ENCODE measurements around the gene VEPH1. TPM values are rescaled to one million over a fixed set of nuclear protein-coding genes. Genes with fewer than 3 reads are reported as not detected.

Gene VEPH1
- polyA plus RNA-seq, 2 of the 4 experiments (the other 2 are of a cell fraction) = 0.04 to 0.16 TPM

DNA sequence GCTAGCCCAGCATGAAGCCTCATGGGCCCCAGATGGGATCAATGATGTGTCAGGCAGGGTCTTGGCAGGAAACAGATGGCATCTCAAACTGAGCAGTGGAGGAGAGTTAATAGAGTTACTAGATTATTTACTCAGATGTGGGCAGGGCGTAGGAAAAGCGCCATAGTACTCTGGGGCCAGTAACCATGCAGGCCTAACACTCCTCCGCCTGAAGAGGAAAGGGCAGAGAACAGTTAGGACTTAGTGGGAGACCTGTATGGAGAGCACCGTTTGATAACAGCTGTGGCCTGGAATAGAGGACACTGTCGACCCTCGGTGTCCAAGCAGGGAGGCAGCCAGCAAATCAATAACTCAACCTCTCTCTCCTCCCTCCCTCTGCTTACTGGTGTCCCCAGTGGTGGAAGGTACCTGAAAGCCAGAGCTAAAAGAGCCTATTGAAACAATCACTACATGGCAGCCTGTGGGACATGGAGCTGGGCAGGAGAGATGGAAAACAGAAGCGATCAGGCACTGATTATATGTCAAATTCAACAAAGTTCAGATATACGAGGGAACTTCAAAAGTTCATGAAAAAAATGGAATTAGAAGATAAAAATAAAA is 231.8 kb downstream of the VEPH1 start (continued):
- TF ChIP-seq ZSCAN20 (CRISPR knock-in tag; IDR thresholded peaks at IDR 0.05) = no peak

- no peak for ATAC-seq
- ChIA-PET POLR2A (no interaction called here), CTCF (no interaction called here)
- no peaks in the 10 kb centered on the region for H3K4me1 ChIP-seq
- no peak overlapping the region for H3K4me3 ChIP-seq
- TF ChIP-seq NR3C1 (IDR thresholded peaks at IDR 0.05) (no peak), HOXA7 (CRISPR knock-in tag; IDR thresholded peaks at IDR 0.05) (no peak), POLR2A (IDR thresholded peaks at IDR 0.05; ENCODE audit: low read length) (no peak), ZNF302 (CRISPR knock-in tag; IDR thresholded peaks at IDR 0.05) (no peak), TP53 (CRISPR knock-in tag; IDR thresholded peaks at IDR 0.05) (no peak), SREBF2 (IDR thresholded peaks at IDR 0.05) (no peak), CHD4 (IDR thresholded peaks at IDR 0.05; ENCODE audit: borderline replicate concordance) (no peak), SMC3 (IDR thresholded peaks at IDR 0.05) (no peak), RCOR1 (IDR thresholded peaks at IDR 0.05; ENCODE audit: low read depth, low read length) (no peak), HMGXB4 (CRISPR knock-in tag; IDR thresholded peaks at IDR 0.05; ENCODE audit: borderline replicate concordance) (no peak), MAZ (IDR thresholded peaks at IDR 0.05; ENCODE audit: borderline replicate concordance, low read depth, low read length) (no peak), EHMT2 (IDR thresholded peaks at IDR 0.05; ENCODE audit: low read depth) (no peak), NPAS2 (CRISPR knock-in tag; IDR thresholded peaks at IDR 0.05; ENCODE audit: borderline replicate concordance) (no peak), CBX2 (IDR thresholded peaks at IDR 0.05; ENCODE audit: borderline replicate concordance, low read depth) (no peak), GATA3 (IDR thresholded peaks at IDR 0.05; ENCODE audit: borderline replicate concordance) (no peak), EP300 (IDR thresholded peaks at IDR 0.05) (no peak)
- no peak for DNase-seq (ENCODE audit: low read depth in 1 of 2, low spot score in 1 of 2)
- no peak for FAIRE-seq
- 55% methylated on average over 2 of the region's 2 CpGs for WGBS (ENCODE audit: missing lambda C conversion rate)
- no peaks in the 10 kb centered on the region for H3K9me3 ChIP-seq
- no peak overlapping the region for H3K4me2 ChIP-seq
- no peak overlapping the region for H3K27ac ChIP-seq
Observed at GRCh38 chr3:157268026-157268425, 235.2 kb downstream of the VEPH1 start.

- H3K4me3 ChIP-seq = no peak overlapping the region
- ATAC-seq (no peak), DNase-seq (ENCODE audit: low read depth in 1 of 2, low spot score in 1 of 2) (no peak), FAIRE-seq (no peak)
- CTCF ChIA-PET = interaction anchor here (0.7 kb wide), 1 partner anchor 11 kb away, joined by 3 read pairs; no protein-coding TSS in a partner anchor
- H3K4me2 ChIP-seq = no peak overlapping the region
- 93% methylated on average over 1 of the region's 1 CpG for WGBS (ENCODE audit: missing lambda C conversion rate)
- H3K27ac ChIP-seq = no peak overlapping the region
- POLR2A ChIA-PET = no interaction called here
- no peak for TF ChIP-seq FOXS1 (CRISPR knock-in tag; IDR thresholded peaks at IDR 0.05)
- H3K9me3 ChIP-seq = no peaks in the 10 kb centered on the region
- no peaks in the 10 kb centered on the region; the same call in 2 of the 3 replicates for H3K4me1 ChIP-seq
Observed at GRCh38 chr3:157265931-157266330, 237.3 kb downstream of the VEPH1 start.

GRCh38 chr3:157263027-157263426 is 240.2 kb downstream of the VEPH1 start:
- Histone ChIP-seq H3K4me1 (no peaks in the 10 kb centered on the region; the same call in 2 of the 3 replicates), H3K4me3 (no peak overlapping the region), H3K27ac (no peak overlapping the region), H3K4me2 (no peak overlapping the region), H3K9me3 (no peaks in the 10 kb centered on the region)
- CTCF ChIA-PET = interaction anchor here (0.6 kb wide), 2 partner anchors 30 to 61 kb away, joined by 3 to 5 read pairs; no protein-coding TSS in a partner anchor
- TF ChIP-seq BHLHE40 (IDR thresholded peaks at IDR 0.05; ENCODE audit: low read depth, low read length) (no peak), FOSL2 (IDR thresholded peaks at IDR 0.05) (no peak), FOSL2 (CRISPR knock-in tag; IDR thresholded peaks at IDR 0.05) (no peak), HOXB13 (CRISPR knock-in tag; IDR thresholded peaks at IDR 0.05; ENCODE audit: low read depth) (no peak), ZSCAN20 (CRISPR knock-in tag; IDR thresholded peaks at IDR 0.05) (no peak), RARB (CRISPR knock-in tag; IDR thresholded peaks at IDR 0.05) (no peak), KDM5A (IDR thresholded peaks at IDR 0.05) (no peak), NR3C1 (IDR thresholded peaks at IDR 0.05) (no peak), CEBPB (IDR thresholded peaks at IDR 0.05) (no peak)
- POLR2A ChIA-PET = no interaction called here
- DNase-seq (ENCODE audit: low read depth in 1 of 2, low spot score in 1 of 2) (no peak), ATAC-seq (no peak), FAIRE-seq (no peak)
- WGBS (ENCODE audit: missing lambda C conversion rate) = 73% methylated on average over 1 of the region's 1 CpG

All from A549 (cell line).